Measurements from ENCODE around the gene CRTAP. TPM values are rescaled to one million over a fixed set of nuclear protein-coding genes. Genes with fewer than 3 reads are reported as not detected.

Gene CRTAP
- total RNA-seq, 1 donor from 2014 or later: 276 TPM

GRCh38 chr3:33145221-33145900 is 31.5 kb downstream of the CRTAP start:
- Mint-ChIP-seq H3K36me3 (ENCODE audit: low read depth) (peaks cover 23% of the 10 kb centered on the region), H3K27ac (ENCODE audit: unreplicated experiment) (peak overlapping the region; percentile 66), H3K27me3 (ENCODE audit: low read depth) (no peaks in the 10 kb centered on the region), H3K4me3 (ENCODE audit: unreplicated experiment) (no peak overlapping the region), H3K9me3 (ENCODE audit: low read depth) (peaks cover 5% of the 10 kb centered on the region), H3K4me1 (ENCODE audit: low read depth) (peaks cover 68% of the 10 kb centered on the region)
- no peak for DNase-seq (ENCODE audit: low spot score)
- no peak for TF ChIP-seq CTCF (IDR thresholded peaks at IDR 0.05)

- peaks cover 23% of the 10 kb centered on the region for H3K36me3 Mint-ChIP-seq (ENCODE audit: low read depth)
- no peak for DNase-seq (ENCODE audit: low spot score)
- peak overlapping the region; percentile 66 for H3K27ac Mint-ChIP-seq (ENCODE audit: unreplicated experiment)
- peaks cover 68% of the 10 kb centered on the region for H3K4me1 Mint-ChIP-seq (ENCODE audit: low read depth)
- no peak for TF ChIP-seq CTCF (IDR thresholded peaks at IDR 0.05)
- H3K27me3 Mint-ChIP-seq (ENCODE audit: low read depth): no peaks in the 10 kb centered on the region
- H3K4me3 Mint-ChIP-seq (ENCODE audit: unreplicated experiment): no peak overlapping the region
- peaks cover 5% of the 10 kb centered on the region for H3K9me3 Mint-ChIP-seq (ENCODE audit: low read depth)
Measured at GRCh38 chr3:33145901-33146580, 32.2 kb downstream of the CRTAP start.

- peak overlapping the region; percentile 87 for H3K27ac Mint-ChIP-seq (ENCODE audit: unreplicated experiment)
- no peak for DNase-seq (ENCODE audit: low spot score)
- H3K27me3 Mint-ChIP-seq (ENCODE audit: low read depth): no peaks in the 10 kb centered on the region
- peak; percentile 58 for TF ChIP-seq CTCF (IDR thresholded peaks at IDR 0.05)
- no peak overlapping the region for H3K4me3 Mint-ChIP-seq (ENCODE audit: unreplicated experiment)
- H3K9me3 Mint-ChIP-seq (ENCODE audit: low read depth): peaks cover 5% of the 10 kb centered on the region
- H3K4me1 Mint-ChIP-seq (ENCODE audit: low read depth): peaks cover 74% of the 10 kb centered on the region
- peaks cover 17% of the 10 kb centered on the region for H3K36me3 Mint-ChIP-seq (ENCODE audit: low read depth)
Measured at GRCh38 chr3:33146791-33147445, 33.1 kb downstream of the CRTAP start.

- DNase-seq (ENCODE audit: low spot score): no peak
- Mint-ChIP-seq H3K4me1 (ENCODE audit: low read depth) (peaks cover 66% of the 10 kb centered on the region), H3K27ac (ENCODE audit: unreplicated experiment) (no peak overlapping the region), H3K36me3 (ENCODE audit: low read depth) (peaks cover 10% of the 10 kb centered on the region), H3K4me3 (ENCODE audit: unreplicated experiment) (no peak overlapping the region), H3K27me3 (ENCODE audit: low read depth) (no peaks in the 10 kb centered on the region), H3K9me3 (ENCODE audit: low read depth) (peaks cover 5% of the 10 kb centered on the region)
- no peak for TF ChIP-seq CTCF (IDR thresholded peaks at IDR 0.05)
Measured at GRCh38 chr3:33149342-33149741, 35.5 kb downstream of the CRTAP start.

Measured in chondrocyte (in vitro differentiated cells).